NCI-H2107 treated with DMSO at 0.1 percent for 48 hours (cell line): ENCODE results near the gene OSCAR.

Experiments used
- DNase-seq: peaks from one replicate; lab custom pipeline; 2025; ENCODE audit not compliant: unreplicated experiment; lab: John Stamatoyannopoulos, UW

The OSCAR gene

GRCh38 chr19:54100561-54100960 lies at the start of gene OSCAR:
Gene OSCAR (minus strand): TSS chr19:54100803. CDS start chr19:54100792, 11 bp downstream.
- no peak for DNase-seq

DNA sequence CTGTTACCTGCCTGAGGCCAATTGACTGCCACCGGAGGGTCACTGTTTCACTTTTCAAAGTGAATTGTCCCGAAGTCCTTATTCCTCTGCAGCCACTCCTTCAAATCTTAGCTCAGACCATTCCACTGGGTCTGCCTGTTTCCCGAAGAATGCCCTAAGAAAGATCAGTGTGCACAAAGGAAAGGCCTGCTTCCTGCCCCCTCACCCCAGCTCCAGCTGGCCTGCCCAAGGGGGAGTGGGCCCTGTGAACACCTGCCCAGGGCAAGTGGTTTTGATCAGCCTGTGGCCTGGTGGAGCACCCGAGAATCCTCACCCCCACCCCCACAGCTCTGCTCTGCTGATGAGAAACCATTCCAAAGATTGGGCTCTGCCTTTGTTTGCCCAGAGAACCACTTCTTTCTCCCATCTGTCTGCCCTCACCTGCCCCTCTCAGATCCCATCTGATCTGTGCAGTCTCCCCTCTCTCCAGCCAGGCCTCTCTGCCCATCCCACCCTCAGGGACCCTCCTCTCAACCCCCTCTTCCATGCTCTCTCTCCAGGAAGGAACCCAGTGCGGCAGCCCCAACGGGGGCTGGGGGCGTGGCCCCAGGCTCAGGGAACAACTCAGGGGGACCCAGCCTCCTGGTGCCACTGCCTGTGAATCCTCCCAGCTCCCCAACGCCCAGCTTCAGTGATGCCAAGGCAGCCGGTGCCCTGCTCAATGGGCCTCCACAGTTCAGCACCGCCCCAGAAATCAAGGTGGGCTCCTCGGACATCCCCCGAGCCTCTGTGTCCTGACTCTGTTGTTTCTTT lies 48.6 kb upstream of the OSCAR start:
- DNase-seq: no peak

DNA sequence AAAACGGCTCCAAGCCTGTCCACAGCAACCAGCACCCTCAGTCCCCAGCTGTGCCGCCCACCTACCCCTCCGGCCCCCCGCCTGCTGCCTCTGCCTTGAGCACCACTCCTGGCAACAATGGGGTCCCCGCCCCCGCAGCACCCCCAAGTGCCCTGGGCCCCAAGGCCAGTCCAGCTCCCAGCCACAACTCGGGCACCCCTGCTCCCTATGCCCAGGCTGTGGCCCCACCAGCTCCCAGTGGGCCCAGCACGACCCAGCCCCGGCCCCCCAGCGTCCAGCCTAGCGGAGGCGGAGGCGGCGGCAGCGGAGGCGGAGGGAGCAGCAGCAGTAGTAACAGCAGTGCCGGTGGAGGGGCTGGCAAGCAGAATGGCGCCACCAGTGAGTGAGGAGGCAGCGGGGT lies 47.6 kb upstream of the OSCAR start:
- DNase-seq: no peak

- no peak for DNase-seq
These were observed 47.1 kb upstream of the OSCAR start for GRCh38 chr19:54147676-54148075.

DNA sequence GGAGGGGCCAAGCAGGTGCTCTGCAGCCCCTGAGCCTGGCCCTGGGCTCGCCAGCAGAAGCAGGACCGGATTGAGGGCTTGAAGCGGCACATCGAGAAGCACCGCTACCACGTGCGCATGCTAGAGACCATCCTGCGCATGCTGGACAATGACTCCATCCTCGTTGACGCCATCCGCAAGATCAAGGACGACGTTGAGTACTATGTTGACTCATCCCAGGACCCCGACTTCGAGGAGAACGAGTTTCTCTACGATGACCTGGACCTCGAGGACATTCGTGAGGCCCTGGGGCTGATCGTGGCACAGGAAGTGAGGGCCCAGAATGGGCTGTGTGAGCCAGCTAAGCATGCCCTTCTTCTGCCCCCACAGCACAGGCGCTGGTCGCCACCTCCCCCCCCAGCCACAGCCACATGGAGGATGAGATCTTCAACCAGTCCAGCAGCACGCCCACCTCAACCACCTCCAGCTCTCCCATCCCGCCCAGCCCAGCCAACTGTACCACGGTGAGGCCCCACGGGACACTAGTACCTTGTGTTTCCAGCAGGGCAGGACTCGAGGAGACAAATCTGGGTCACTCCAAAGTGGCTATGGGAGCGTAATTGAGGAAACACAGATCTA lies 45.0 kb upstream of the OSCAR start:
- no peak for DNase-seq

DNA sequence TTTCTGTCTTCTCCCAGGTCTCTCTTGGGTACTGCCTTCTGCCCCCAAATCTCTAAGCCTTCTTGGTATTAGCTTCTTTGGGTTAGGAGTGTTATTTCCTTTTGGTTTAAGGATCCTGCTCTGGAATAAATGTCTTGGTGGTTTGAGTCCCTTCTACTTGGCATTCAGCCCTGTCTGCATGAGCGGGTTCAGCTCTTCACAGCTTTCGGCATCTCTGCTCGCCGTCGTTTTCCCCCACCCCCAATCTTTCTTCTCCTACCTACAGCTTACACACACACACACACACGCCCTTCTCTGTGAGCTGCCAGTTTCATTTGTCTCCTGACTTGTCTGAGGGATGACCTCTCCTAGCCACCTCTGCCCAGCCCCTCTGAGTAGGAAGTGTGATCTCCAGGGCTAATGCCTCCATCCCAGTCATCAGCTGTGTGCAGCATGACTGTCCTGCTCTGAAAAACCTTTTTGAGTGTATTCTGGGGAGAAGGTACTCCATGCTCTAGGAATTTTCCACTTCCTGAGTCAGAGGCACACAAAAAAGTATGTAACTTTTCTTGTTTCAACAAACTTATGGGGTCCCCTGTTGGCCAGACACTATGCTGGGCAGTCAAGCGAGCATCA lies 41.7 kb upstream of the OSCAR start:
- no peak for DNase-seq

- no peak for DNase-seq
These were observed 40.8 kb upstream of the OSCAR start for GRCh38 chr19:54141356-54141755.

DNA sequence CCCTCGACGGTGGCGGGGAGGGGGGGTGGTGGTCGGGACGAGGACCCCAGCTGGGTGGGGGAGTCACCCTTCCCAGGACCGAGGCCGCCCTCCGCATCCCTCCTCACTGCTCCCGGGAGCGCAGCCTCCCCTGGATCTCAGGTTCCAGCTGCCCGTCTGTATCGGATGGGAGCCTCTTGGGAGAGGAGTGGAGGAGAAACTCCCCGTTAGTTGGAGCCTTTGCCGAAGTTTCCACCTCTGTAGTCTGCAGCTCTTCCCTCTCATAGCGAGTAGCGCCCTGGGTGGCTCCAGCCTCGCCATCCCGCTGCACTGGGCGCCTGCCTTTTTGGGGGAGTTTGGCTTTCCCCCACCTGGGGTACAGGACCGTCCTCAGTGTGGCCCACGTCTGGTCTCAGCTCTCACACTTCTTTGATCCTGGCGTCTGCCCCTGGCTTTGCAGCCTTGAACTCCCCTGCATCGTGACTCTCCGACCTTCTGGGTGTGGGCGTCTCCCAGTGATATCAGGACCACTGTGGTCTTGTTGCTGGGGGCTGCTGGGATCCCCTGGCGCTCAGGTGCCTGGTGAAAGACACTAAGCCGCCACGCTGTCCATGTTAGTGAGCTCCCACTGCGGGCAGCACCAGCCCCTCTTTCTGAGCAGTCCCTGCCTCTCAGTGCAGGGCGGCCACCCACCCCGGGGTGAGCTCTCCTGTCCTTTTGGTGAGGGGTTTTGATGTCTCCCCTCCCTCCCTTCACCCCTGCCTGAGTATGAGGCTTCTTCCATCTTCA lies 38.1 kb upstream of the OSCAR start:
- no peak for DNase-seq

DNA sequence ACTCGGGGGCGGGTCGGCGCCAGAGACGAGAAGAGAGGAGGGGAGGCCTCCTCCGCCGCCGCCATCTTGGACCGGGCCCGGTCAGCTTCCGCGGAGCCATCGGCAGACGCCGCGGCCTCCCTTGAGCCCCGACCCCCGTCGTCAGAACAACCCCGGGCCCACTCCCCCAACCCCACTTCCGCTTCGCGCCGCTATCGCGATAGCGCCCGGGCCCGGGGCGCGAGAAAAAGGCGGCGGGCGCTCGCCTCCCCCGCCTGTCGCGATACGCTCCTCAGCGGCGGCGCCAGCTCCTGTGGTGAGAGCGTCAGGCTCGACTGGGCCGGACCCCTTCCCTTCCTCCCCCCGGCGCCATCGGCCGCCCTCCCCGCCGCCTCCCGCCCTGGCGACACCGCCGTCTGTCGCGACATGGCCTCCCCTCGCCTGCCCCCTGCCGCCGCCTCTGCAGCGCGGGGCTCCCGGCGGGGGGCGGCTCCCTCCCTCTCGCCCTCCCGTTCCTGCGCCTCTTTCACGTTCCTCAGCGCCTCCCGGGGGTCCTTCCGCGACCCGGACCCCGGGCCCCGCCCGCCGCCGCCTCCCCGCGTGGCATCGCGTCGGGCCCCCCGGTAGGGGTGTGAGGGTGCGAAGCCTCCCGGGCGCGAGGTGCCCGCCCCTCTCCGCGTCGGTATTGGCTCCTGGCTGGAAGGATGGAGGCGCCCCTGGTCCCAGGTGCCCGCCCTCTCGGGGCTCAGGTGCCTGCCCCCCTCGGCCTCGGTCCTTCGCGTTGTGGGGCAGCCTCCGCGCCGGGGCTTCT lies 37.3 kb upstream of the OSCAR start, which contains the start of gene CNOT3:
Gene CNOT3 (plus strand): TSS at position 64 of the 790 bp plus-strand sequence. CDS start 5,217 bp downstream, outside the sequence.
- no peak for DNase-seq

GRCh38 chr19:54136864-54137698 lies 36.5 kb upstream of the OSCAR start:
- DNase-seq: peak; percentile 100

DNA sequence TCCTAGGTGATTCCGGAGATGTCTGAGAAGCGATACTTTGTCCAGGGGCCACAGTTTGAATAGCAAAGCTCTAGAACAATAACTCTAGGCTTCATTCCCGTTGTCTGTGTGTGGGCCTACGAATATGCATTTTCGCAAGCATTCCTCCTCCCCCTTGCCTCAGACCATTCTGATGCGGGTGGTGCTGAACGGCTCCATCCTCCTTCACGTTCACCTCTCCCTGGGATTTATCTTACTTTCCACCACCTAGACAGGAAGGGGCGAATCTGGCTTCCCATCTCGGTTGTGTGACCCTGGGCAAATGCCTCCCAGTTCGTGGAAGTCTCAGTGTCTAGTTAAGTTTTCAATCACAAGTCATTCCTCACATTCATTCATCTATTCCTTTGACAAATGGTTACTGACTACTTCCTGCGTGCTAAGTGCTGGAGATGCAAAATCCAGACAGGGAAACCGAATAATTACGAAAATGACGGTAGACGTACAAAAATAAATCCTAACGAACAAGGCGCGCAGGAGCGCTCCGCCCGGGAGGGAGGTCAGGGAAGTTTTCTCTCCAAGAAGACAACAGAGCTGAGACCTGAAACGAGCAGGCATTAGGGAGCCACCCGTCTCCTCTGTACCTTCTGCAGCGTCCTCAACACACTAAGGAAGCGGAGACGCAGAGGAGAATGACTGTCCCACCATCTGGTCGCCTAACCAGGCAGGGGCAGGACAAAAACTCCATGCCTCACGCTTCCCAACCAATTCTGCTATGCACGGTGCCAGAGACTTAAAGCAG lies 35.7 kb upstream of the OSCAR start:
- no peak for DNase-seq

DNA sequence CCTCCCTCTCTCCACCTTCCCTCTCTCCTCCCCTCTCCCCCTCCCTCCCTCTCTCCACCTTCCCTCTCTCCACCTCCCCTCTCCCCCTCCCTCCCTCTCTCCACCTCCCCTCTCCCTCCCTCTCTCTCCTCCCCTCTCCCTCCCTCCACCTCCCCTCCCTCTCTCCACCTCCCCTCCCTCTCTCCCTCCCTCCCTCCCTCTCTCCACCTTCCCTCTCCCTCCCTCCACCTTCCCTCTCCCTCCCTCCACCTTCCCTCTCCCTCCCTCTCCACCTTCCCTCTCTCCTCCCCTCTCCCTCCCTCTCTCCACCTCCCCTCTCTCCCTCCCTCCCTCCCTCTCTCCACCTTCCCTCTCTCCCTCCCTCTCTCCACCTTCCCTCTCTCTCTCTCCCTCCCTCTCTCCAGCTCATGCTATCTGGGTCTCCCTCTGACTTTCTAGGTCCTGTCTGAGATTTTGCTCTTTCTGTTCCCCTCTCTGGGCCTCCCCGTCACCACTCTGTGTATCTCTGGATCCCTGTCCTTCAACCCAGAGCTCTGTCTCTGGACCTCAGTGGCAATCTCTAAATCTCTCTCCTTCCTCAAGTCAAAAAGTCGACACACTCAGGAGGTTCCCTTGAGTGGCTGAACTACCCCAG lies 33.5 kb upstream of the OSCAR start:
- DNase-seq: no peak

- DNase-seq: no peak
These were observed 32.8 kb upstream of the OSCAR start for GRCh38 chr19:54133312-54133956.

DNA sequence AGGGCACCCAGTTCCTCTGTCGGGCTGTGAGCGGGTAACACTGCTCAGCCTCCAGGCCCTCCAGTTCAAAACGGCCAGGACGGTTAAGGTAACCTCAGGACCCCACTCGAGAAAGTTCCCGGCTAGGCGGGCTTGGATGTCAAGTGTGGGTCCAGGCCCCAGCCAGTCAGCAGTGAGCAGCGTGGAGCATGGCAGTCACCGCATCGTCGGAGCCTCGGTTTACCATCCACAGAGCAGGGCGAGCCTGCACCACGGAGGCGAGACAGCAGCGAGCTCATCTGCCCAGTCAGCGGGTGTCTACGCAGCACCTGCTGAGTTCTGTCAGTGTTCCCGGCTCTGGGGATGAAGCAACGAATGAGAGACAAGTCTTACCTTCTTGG lies 29.0 kb upstream of the OSCAR start:
- DNase-seq: no peak

DNA sequence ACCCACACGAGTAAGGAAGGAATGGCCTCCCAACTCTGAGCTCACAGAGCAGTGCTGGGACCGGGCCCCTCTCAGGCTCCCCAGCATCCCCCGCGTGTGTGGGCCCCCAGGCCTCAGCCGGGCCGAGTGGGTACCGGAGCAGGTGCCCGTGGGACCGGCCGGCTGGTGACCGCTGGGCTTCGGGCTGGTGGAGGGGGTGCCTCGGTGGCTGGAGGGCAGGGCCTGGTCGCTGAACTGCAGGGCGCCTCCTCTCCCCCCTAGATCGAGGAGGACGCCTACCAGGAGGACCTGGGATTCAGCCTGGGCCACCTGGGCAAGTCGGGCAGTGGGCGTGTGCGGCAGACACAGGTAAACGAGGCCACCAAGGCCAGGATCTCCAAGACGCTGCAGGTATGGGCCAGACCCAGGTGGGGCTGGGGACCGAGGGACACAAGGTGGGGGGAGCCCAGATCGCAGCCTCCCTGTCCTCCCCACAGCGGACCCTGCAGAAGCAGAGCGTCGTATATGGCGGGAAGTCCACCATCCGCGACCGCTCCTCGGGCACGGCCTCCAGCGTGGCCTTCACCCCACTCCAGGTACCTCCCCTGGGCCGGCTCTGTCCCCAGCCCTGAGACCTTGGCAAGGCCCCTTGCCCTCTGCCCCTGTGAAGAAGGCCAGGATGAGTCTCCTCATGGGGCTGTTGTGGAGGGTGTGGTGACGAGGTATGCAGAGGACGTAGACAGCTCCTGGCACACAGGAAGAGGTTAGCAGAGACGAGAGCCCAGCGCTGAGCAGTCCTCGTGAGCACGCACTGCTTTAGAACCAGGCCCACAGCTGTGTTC lies 28.4 kb upstream of the OSCAR start:
- no peak for DNase-seq

- no peak for DNase-seq
These were observed 27.8 kb upstream of the OSCAR start for GRCh38 chr19:54128441-54128725.

- no peak for DNase-seq
These were observed 27.3 kb upstream of the OSCAR start for GRCh38 chr19:54127688-54128440.
